ENCODE results near the gene KRTAP6-2. TPM values are rescaled to one million over a fixed set of nuclear protein-coding genes. Genes with fewer than 3 reads are reported as not detected.

Gene KRTAP6-2
- total and polyA plus RNA-seq, 2 donors: not detected

GRCh38 chr21:30561264-30561895 is 37.3 kb downstream of the KRTAP6-2 start, which contains the start of gene KRTAP19-7:
KRTAP19-7 (minus strand) TSS chr21:30561314; CDS start chr21:30561289, 25 bp downstream.
- no peak for DNase-seq (ENCODE audit: low read depth in 6 of 9, low spot score in 9 of 9)
- Histone ChIP-seq H3K27me3 (ENCODE audit: control insufficient read depth in 2 of 2, insufficient read depth in 1 of 2, low read length in 1 of 2) (no peaks in the 10 kb centered on the region), H3K4me3 (ENCODE audit: low read length in 2 of 2) (no peak within 1 kb of the TSS), H3K9me3 (ENCODE audit: control insufficient read depth in 2 of 2, insufficient read depth in 1 of 2, low read length in 1 of 2) (no peaks in the 10 kb centered on the region), H3K27ac (ENCODE audit: low read depth in 1 of 2, low read length in 1 of 2) (no peak within 1 kb of the TSS), H3K4me1 (ENCODE audit: control insufficient read depth in 2 of 2, insufficient read depth in 2 of 2, low read length in 2 of 2) (no peaks in the 10 kb centered on the region), H3K36me3 (ENCODE audit: control insufficient read depth in 2 of 2, insufficient read depth in 2 of 2, low read length in 1 of 2) (no peaks in the 10 kb centered on the region)
- 71% methylated on average over 2 of the region's 2 CpGs for WGBS

GRCh38 chr21:30555095-30555494 is 43.6 kb downstream of the KRTAP6-2 start:
- Histone ChIP-seq H3K27me3 (ENCODE audit: control insufficient read depth in 2 of 2, insufficient read depth in 1 of 2, low read length in 1 of 2) (no peaks in the 10 kb centered on the region), H3K4me1 (ENCODE audit: control insufficient read depth in 2 of 2, insufficient read depth in 2 of 2, low read length in 2 of 2) (no peaks in the 10 kb centered on the region), H3K9me3 (ENCODE audit: control insufficient read depth in 2 of 2, insufficient read depth in 1 of 2, low read length in 1 of 2) (no peaks in the 10 kb centered on the region), H3K36me3 (ENCODE audit: control insufficient read depth in 2 of 2, insufficient read depth in 2 of 2, low read length in 1 of 2) (no peaks in the 10 kb centered on the region), H3K4me3 (ENCODE audit: low read length in 2 of 2) (no peak overlapping the region), H3K27ac (ENCODE audit: low read depth in 1 of 2, low read length in 1 of 2) (no peak overlapping the region)
- no peak for DNase-seq (ENCODE audit: low read depth in 6 of 9, low spot score in 9 of 9)
- 62% methylated on average over 2 of the region's 2 CpGs for WGBS

- H3K4me1 ChIP-seq (ENCODE audit: control insufficient read depth in 2 of 2, insufficient read depth in 2 of 2, low read length in 2 of 2): no peaks in the 10 kb centered on the region
- WGBS: 71% methylated on average over 1 of the region's 1 CpG
- H3K27me3 ChIP-seq (ENCODE audit: control insufficient read depth in 2 of 2, insufficient read depth in 1 of 2, low read length in 1 of 2): no peaks in the 10 kb centered on the region
- no peaks in the 10 kb centered on the region for H3K9me3 ChIP-seq (ENCODE audit: control insufficient read depth in 2 of 2, insufficient read depth in 1 of 2, low read length in 1 of 2)
- H3K27ac ChIP-seq (ENCODE audit: low read depth in 1 of 2, low read length in 1 of 2): no peak overlapping the region
- H3K36me3 ChIP-seq (ENCODE audit: control insufficient read depth in 2 of 2, insufficient read depth in 2 of 2, low read length in 1 of 2): no peaks in the 10 kb centered on the region
- H3K4me3 ChIP-seq (ENCODE audit: low read length in 2 of 2): no peak overlapping the region
- no peak for DNase-seq (ENCODE audit: low read depth in 6 of 9, low spot score in 9 of 9)
Measured at GRCh38 chr21:30552782-30553181, 45.9 kb downstream of the KRTAP6-2 start.

Other genes with a start within 250 kb of the KRTAP6-2 start
- gene KRTAP13-2, start 226.6 kb downstream of the KRTAP6-2 start, total RNA-seq: not detected
- gene KRTAP13-2, start 226.6 kb downstream of the KRTAP6-2 start, polyA plus RNA-seq: 0.80 TPM
- not detected for gene KRTAP13-1, start 202.9 kb downstream of the KRTAP6-2 start, total RNA-seq
- 0.16 TPM for gene KRTAP13-1, start 202.9 kb downstream of the KRTAP6-2 start, polyA plus RNA-seq
- gene KRTAP13-3, start 173.0 kb downstream of the KRTAP6-2 start, total RNA-seq: not detected
- not detected for gene KRTAP13-3, start 173.0 kb downstream of the KRTAP6-2 start, polyA plus RNA-seq
- 0.05 TPM for gene KRTAP13-4, start 168.7 kb downstream of the KRTAP6-2 start, total RNA-seq
- gene KRTAP13-4, start 168.7 kb downstream of the KRTAP6-2 start, polyA plus RNA-seq: 0.34 TPM
- not detected for gene KRTAP15-1, start 158.6 kb downstream of the KRTAP6-2 start, total RNA-seq
- gene KRTAP15-1, start 158.6 kb downstream of the KRTAP6-2 start, polyA plus RNA-seq: not detected
- gene KRTAP19-1, start 118.5 kb downstream of the KRTAP6-2 start, total RNA-seq: not detected
- 0.14 TPM for gene KRTAP19-1, start 118.5 kb downstream of the KRTAP6-2 start, polyA plus RNA-seq
- gene KRTAP19-2, start 111.5 kb downstream of the KRTAP6-2 start, total RNA-seq: not detected
- not detected for gene KRTAP19-2, start 111.5 kb downstream of the KRTAP6-2 start, polyA plus RNA-seq
- gene KRTAP19-3, start 106.9 kb downstream of the KRTAP6-2 start, total RNA-seq: not detected
- 2.4 TPM for gene KRTAP19-3, start 106.9 kb downstream of the KRTAP6-2 start, polyA plus RNA-seq
- not detected for gene KRTAP19-4, start 101.7 kb downstream of the KRTAP6-2 start, total RNA-seq
- not detected for gene KRTAP19-4, start 101.7 kb downstream of the KRTAP6-2 start, polyA plus RNA-seq
- 0.19 TPM for gene KRTAP19-5, start 96.8 kb downstream of the KRTAP6-2 start, total RNA-seq
- gene KRTAP19-5, start 96.8 kb downstream of the KRTAP6-2 start, polyA plus RNA-seq: 0.91 TPM
- not detected for gene KRTAP19-6, start 57.0 kb downstream of the KRTAP6-2 start, total RNA-seq
- gene KRTAP19-6, start 57.0 kb downstream of the KRTAP6-2 start, polyA plus RNA-seq: not detected
- gene KRTAP19-7, start 37.6 kb downstream of the KRTAP6-2 start, total RNA-seq: not detected
- gene KRTAP19-7, start 37.6 kb downstream of the KRTAP6-2 start, polyA plus RNA-seq: not detected
- gene KRTAP22-2, start 8.5 kb downstream of the KRTAP6-2 start, total RNA-seq: not detected
- not detected for gene KRTAP22-2, start 8.5 kb downstream of the KRTAP6-2 start, polyA plus RNA-seq
- not detected for gene KRTAP6-3, start 6.5 kb downstream of the KRTAP6-2 start, total RNA-seq
- not detected for gene KRTAP6-3, start 6.5 kb downstream of the KRTAP6-2 start, polyA plus RNA-seq
- gene KRTAP22-1, start 2.2 kb upstream of the KRTAP6-2 start, total RNA-seq: not detected
- gene KRTAP22-1, start 2.2 kb upstream of the KRTAP6-2 start, polyA plus RNA-seq: not detected
- not detected for gene KRTAP6-1, start 15.0 kb upstream of the KRTAP6-2 start, total RNA-seq
- not detected for gene KRTAP6-1, start 15.0 kb upstream of the KRTAP6-2 start, polyA plus RNA-seq
- not detected for gene KRTAP20-1, start 17.5 kb upstream of the KRTAP6-2 start, total RNA-seq
- not detected for gene KRTAP20-1, start 17.5 kb upstream of the KRTAP6-2 start, polyA plus RNA-seq
- gene KRTAP20-4, start 21.7 kb upstream of the KRTAP6-2 start, total RNA-seq: not detected
- gene KRTAP20-4, start 21.7 kb upstream of the KRTAP6-2 start, polyA plus RNA-seq: not detected
- gene KRTAP20-2, start 36.3 kb upstream of the KRTAP6-2 start, total RNA-seq: not detected
- not detected for gene KRTAP20-2, start 36.3 kb upstream of the KRTAP6-2 start, polyA plus RNA-seq
- gene KRTAP20-3, start 44.0 kb upstream of the KRTAP6-2 start, total RNA-seq: not detected
- not detected for gene KRTAP20-3, start 44.0 kb upstream of the KRTAP6-2 start, polyA plus RNA-seq
- not detected for gene KRTAP21-3, start 119.9 kb upstream of the KRTAP6-2 start, total RNA-seq
- not detected for gene KRTAP21-3, start 119.9 kb upstream of the KRTAP6-2 start, polyA plus RNA-seq
- gene KRTAP21-2, start 148.4 kb upstream of the KRTAP6-2 start, total RNA-seq: not detected
- gene KRTAP21-2, start 148.4 kb upstream of the KRTAP6-2 start, polyA plus RNA-seq: not detected
- not detected for gene KRTAP21-1, start 156.5 kb upstream of the KRTAP6-2 start, total RNA-seq
- gene KRTAP21-1, start 156.5 kb upstream of the KRTAP6-2 start, polyA plus RNA-seq: not detected
- not detected for gene KRTAP8-1, start 214.4 kb upstream of the KRTAP6-2 start, total RNA-seq
- 0.16 TPM for gene KRTAP8-1, start 214.4 kb upstream of the KRTAP6-2 start, polyA plus RNA-seq
- not detected for gene KRTAP7-1, start 230.9 kb upstream of the KRTAP6-2 start, total RNA-seq
- 0.23 TPM for gene KRTAP7-1, start 230.9 kb upstream of the KRTAP6-2 start, polyA plus RNA-seq